Gastroesophageal sphincter (tissue), 4 donors: ENCODE data around the gene RNASE11. TPM values are rescaled to one million over a fixed set of nuclear protein-coding genes. Genes with fewer than 3 reads are reported as not detected.

ENCODE experiments used
- ATAC-seq: fragments of 150-250 bp; one replicate; pipeline ENCODE4 v1.9.1; 2016; ENCODE audit warnings: mild to moderate bottlenecking, moderate library complexity
- H3K27ac ChIP-seq, 4 donors: fragments of 200-600 bp; sonication (generic) in 3 of 4; 1 replicate in 3 of 4; 2 replicates in 1 of 4; pipeline ENCODE4 v1.5.1; 2016 to 2019
- H3K27me3 ChIP-seq: fragments of 200-600 bp; sonication (generic); one replicate; pipeline ENCODE4 v1.5.1; 2019
- H3K36me3 ChIP-seq, 2 donors: fragments of 200-600 bp; sonication (generic); one replicate each; pipeline ENCODE4 v1.5.1; 2019; ENCODE audit warnings: control low read depth in 1 of 2
- H3K4me1 ChIP-seq, 3 donors: fragments of 200-600 bp; sonication (generic); 1 replicate in 2 of 3; 2 replicates in 1 of 3; pipeline ENCODE4 v1.5.1; 2016 to 2019; ENCODE audit warnings: control low read depth in 2 of 3
- H3K4me3 ChIP-seq, 2 donors: fragments of 200-600 bp; sonication (generic); one replicate each; pipeline ENCODE4 v1.5.1; 2019; ENCODE audit warnings: mild to moderate bottlenecking in 1 of 2, moderate library complexity in 1 of 2
- H3K9me3 ChIP-seq, 3 donors: fragments of 200-600 bp; sonication (generic); one replicate each; pipeline ENCODE4 v1.5.1; 2017 to 2019; ENCODE audit warnings: control low read depth in 2 of 3
- CTCF ChIP-seq, 4 experiments: fragments of 200-600 bp in 2 of 4; fragments of 450-650 bp in 2 of 4; sonication (generic) in 1 of 4; IDR thresholded peaks; one replicate each; pipeline ENCODE4 v1.5.1; 2017 to 2019; ENCODE audit warnings: antibody characterized with exemption in 4 of 4, mild to moderate bottlenecking in 2 of 4, moderate library complexity in 2 of 4
- EP300 ChIP-seq: sonication (generic); formaldehyde crosslinking; IDR thresholded peaks from one replicate; pipeline ENCODE4 v1.6.1; 2017; ENCODE audit warnings: antibody characterized with exemption, mild to moderate bottlenecking
- POLR2A ChIP-seq, 2 donors: fragments of 450-650 bp; IDR thresholded peaks; one replicate each; pipeline ENCODE4 v1.6.1; 2017; ENCODE audit warnings: antibody characterized with exemption in 2 of 2, mild to moderate bottlenecking in 2 of 2, moderate library complexity in 1 of 2
- POLR2AphosphoS5 ChIP-seq: sonication (generic); formaldehyde crosslinking; IDR thresholded peaks from one replicate; pipeline ENCODE4 v1.6.1; 2017; ENCODE audit warnings: antibody characterized with exemption
- WGBS, 2 donors: methylation state at CpG; one replicate each; pipeline ENCODE4 v1.1.5; 2018; ENCODE audit warnings: low coverage in 1 of 2; 5-methylcytosine and 5-hydroxymethylcytosine counted together
- total RNA-seq, 4 donors: library from RNA; depleted of rRNA; stranded (reverse); fragments of >200 nt; gene quantifications; one replicate each; pipeline ENCODE4 v1.1.0, GENCODE V29; 2016

Gene RNASE11
- not detected for total RNA-seq

GRCh38 chr14:20587489-20588154, at the start of gene RNASE11:
Gene RNASE11 (minus strand): TSS chr14:20588001.
- no peak for ATAC-seq
- WGBS, 2 donors: 61 to 72% methylated on average over 6 of the region's 6 CpGs
- Histone ChIP-seq H3K4me3 (no peak within 1 kb of the TSS), H3K4me1 (no peaks in the 10 kb centered on the region), H3K36me3 (no peaks in the 10 kb centered on the region), H3K27me3 (peaks cover 17% of the 10 kb centered on the region), H3K9me3 (no peaks in the 10 kb centered on the region), H3K27ac (no peak within 1 kb of the TSS)
- TF ChIP-seq POLR2A (IDR thresholded peaks at IDR 0.05) (no peak), EP300 (no peak), POLR2AphosphoS5 (no peak)

- Histone ChIP-seq H3K27me3 (peaks cover 61% of the 10 kb centered on the region), H3K27ac (peak overlapping the region in 1 of 4 donors; percentile 54), H3K4me1 (peaks cover 0 to 37% (median 13%) of the 10 kb centered on the region in 3 donors), H3K4me3 (peak overlapping the region in 1 of 2 donors; percentile 44), H3K9me3 (no peaks in the 10 kb centered on the region), H3K36me3 (no peaks in the 10 kb centered on the region)
- TF ChIP-seq CTCF (IDR thresholded peaks at IDR 0.05) (no peak), POLR2AphosphoS5 (peak; percentile 3), POLR2A (IDR thresholded peaks at IDR 0.05) (no peak), EP300 (no peak)
- peak; percentile 68 for ATAC-seq
- WGBS, 2 donors: 1 to 4% methylated on average over 15 to 25 of the region's 45 CpGs
These were observed 45.3 kb upstream of the RNASE11 start for GRCh38 chr14:20632831-20633691.

GRCh38 chr14:20632448-20632830, 44.6 kb upstream of the RNASE11 start:
- no peaks in the 10 kb centered on the region for H3K9me3 ChIP-seq
- H3K36me3 ChIP-seq: no peaks in the 10 kb centered on the region
- H3K27me3 ChIP-seq: peaks cover 56% of the 10 kb centered on the region
- WGBS, 2 donors: 0% methylated on average over 4 to 11 of the region's 19 CpGs
- ATAC-seq: peak; percentile 30
- H3K4me1 ChIP-seq: peaks cover 0 to 40% (median 13%) of the 10 kb centered on the region in 3 donors
- no peak for TF ChIP-seq CTCF (IDR thresholded peaks at IDR 0.05)
- no peak for TF ChIP-seq POLR2A (IDR thresholded peaks at IDR 0.05)
- TF ChIP-seq POLR2AphosphoS5: no peak
- TF ChIP-seq EP300: no peak
- H3K27ac ChIP-seq: peak overlapping the region in 1 of 4 donors; percentile 54
- peak overlapping the region in 1 of 2 donors; percentile 44 for H3K4me3 ChIP-seq

- no peaks in the 10 kb centered on the region for H3K36me3 ChIP-seq
- TF ChIP-seq POLR2A (IDR thresholded peaks at IDR 0.05): no peak
- no peak for TF ChIP-seq POLR2AphosphoS5
- TF ChIP-seq EP300: no peak
- no peak for TF ChIP-seq CTCF (IDR thresholded peaks at IDR 0.05)
- peaks cover 0 to 42% (median 13%) of the 10 kb centered on the region in 3 donors for H3K4me1 ChIP-seq
- H3K4me3 ChIP-seq: peak overlapping the region; percentile 10 to 44
- peak; percentile 29 for ATAC-seq
- H3K27me3 ChIP-seq: peaks cover 51% of the 10 kb centered on the region
- no peak overlapping the region for H3K27ac ChIP-seq
- WGBS, 2 donors: 1 to 5% methylated on average over 4 to 7 of the region's 18 CpGs
- H3K9me3 ChIP-seq: no peaks in the 10 kb centered on the region
These were observed 44.1 kb upstream of the RNASE11 start for GRCh38 chr14:20631880-20632389.
